Hematopoietic multipotent progenitor cell (in vitro differentiated cells): ENCODE results near the gene RAB20. TPM values are rescaled to one million over a fixed set of nuclear protein-coding genes. Genes with fewer than 3 reads are reported as not detected.
"Not testable (repeated sequence)": the region's sequence is repeated elsewhere in the genome, so short reads cannot be mapped to it uniquely, and the experiment has no call there.

Experiments used
- DNase-seq, 3 donors: peaks; one replicate each; pipeline ENCODE4 v3.0.0-alpha.2; 2011 to 2015; ENCODE audit warnings: low read depth in 2 of 3, low spot score in 2 of 3
- total RNA-seq: library from RNA; depleted of rRNA; stranded (reverse); fragments of >200 nt; gene quantifications from one replicate; pipeline ENCODE4 v1.2.3, GENCODE V29; 2012

Gene RAB20
- total RNA-seq, 1 donor: 2.7 TPM

- DNase-seq: no peak
Measured at GRCh38 chr13:110576070-110576394, 14.5 kb upstream of the RAB20 start.

- DNase-seq: peak in 2 of 3 donors; percentile 63 to 72
Measured at GRCh38 chr13:110575322-110576069, 14.0 kb upstream of the RAB20 start.

GRCh38 chr13:110574161-110574560, 12.6 kb upstream of the RAB20 start:
- no peak for DNase-seq

GRCh38 chr13:110572778-110573118, 11.2 kb upstream of the RAB20 start:
- no peak for DNase-seq

- no peak for DNase-seq
Measured at GRCh38 chr13:110571896-110572777, 10.6 kb upstream of the RAB20 start.

GRCh38 chr13:110570886-110571285, 9.4 kb upstream of the RAB20 start:
- no peak for DNase-seq

- not testable (repeated sequence) for DNase-seq
Measured at GRCh38 chr13:110569962-110570361, 8.4 kb upstream of the RAB20 start.

GRCh38 chr13:110568612-110569011, 7.1 kb upstream of the RAB20 start:
- DNase-seq: no peak

- no peak for DNase-seq
Measured at GRCh38 chr13:110566171-110566570, 4.6 kb upstream of the RAB20 start.

- DNase-seq: peak in 1 of 3 donors; percentile 19
Measured at GRCh38 chr13:110565296-110565695, 3.8 kb upstream of the RAB20 start.

- no peak for DNase-seq
Measured at GRCh38 chr13:110564472-110564985, 3.0 kb upstream of the RAB20 start.

- DNase-seq: no peak
Measured at GRCh38 chr13:110563463-110563774, 1.9 kb upstream of the RAB20 start.

- DNase-seq: no peak
Measured at GRCh38 chr13:110562696-110563462, 1.4 kb upstream of the RAB20 start.

GRCh38 chr13:110562036-110562597, 595 bp upstream of the RAB20 start:
- DNase-seq: no peak

- no peak for DNase-seq
Measured at GRCh38 chr13:110560601-110561343, 750 bp downstream of the RAB20 start.

- DNase-seq: no peak
Measured at GRCh38 chr13:110559986-110560385, 1.5 kb downstream of the RAB20 start.

GRCh38 chr13:110559429-110559943, 2.0 kb downstream of the RAB20 start:
- no peak for DNase-seq

GRCh38 chr13:110557610-110558305, 3.8 kb downstream of the RAB20 start:
- DNase-seq: no peak

GRCh38 chr13:110557082-110557481, 4.4 kb downstream of the RAB20 start:
- DNase-seq: no peak
